Dendritic cell treated with granulocyte-macrophage colony-stimulating factor and Interleukin-4, amounts not matched to agents 40 ng/mL and 50 ng/mL, for 4 days (primary cell): ENCODE data around the gene NCR1.
A peak's percentile ranks its signal among the peaks of the same experiment; 100 is the strongest.
"Not testable (repeated sequence)": the region's sequence is repeated elsewhere in the genome, so short reads cannot be mapped to it uniquely, and the experiment has no call there.

Experiments used
- H3K27ac Mint-ChIP-seq: one replicate; pipeline ENCODE4 v1.8.0; 2022; ENCODE audit warnings: mild to moderate bottlenecking, mixed read lengths
- H3K27me3 Mint-ChIP-seq: one replicate; pipeline ENCODE4 v1.8.0; 2022; ENCODE audit warnings: mild to moderate bottlenecking, mixed read lengths
- H3K36me3 Mint-ChIP-seq: one replicate; pipeline ENCODE4 v1.8.0; 2022; ENCODE audit warnings: low read depth, mixed read lengths
- H3K4me1 Mint-ChIP-seq: one replicate; pipeline ENCODE4 v1.8.0; 2022; ENCODE audit warnings: low read depth, mixed read lengths
- H3K4me3 Mint-ChIP-seq: one replicate; pipeline ENCODE4 v1.8.0; 2022; ENCODE audit warnings: mild to moderate bottlenecking, moderate library complexity, mixed read lengths
- H3K9me3 Mint-ChIP-seq: one replicate; pipeline ENCODE4 v1.8.0; 2022; ENCODE audit warnings: mixed read lengths
- intact Hi-C: fragments of 100-400 bp; cut with micrococcal nuclease; formaldehyde crosslinking; loops from one replicate; pipeline ENCODE4 v1.15.0; 2022

Gene NCR1, protein sequence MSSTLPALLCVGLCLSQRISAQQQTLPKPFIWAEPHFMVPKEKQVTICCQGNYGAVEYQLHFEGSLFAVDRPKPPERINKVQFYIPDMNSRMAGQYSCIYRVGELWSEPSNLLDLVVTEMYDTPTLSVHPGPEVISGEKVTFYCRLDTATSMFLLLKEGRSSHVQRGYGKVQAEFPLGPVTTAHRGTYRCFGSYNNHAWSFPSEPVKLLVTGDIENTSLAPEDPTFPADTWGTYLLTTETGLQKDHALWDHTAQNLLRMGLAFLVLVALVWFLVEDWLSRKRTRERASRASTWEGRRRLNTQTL

DNA sequence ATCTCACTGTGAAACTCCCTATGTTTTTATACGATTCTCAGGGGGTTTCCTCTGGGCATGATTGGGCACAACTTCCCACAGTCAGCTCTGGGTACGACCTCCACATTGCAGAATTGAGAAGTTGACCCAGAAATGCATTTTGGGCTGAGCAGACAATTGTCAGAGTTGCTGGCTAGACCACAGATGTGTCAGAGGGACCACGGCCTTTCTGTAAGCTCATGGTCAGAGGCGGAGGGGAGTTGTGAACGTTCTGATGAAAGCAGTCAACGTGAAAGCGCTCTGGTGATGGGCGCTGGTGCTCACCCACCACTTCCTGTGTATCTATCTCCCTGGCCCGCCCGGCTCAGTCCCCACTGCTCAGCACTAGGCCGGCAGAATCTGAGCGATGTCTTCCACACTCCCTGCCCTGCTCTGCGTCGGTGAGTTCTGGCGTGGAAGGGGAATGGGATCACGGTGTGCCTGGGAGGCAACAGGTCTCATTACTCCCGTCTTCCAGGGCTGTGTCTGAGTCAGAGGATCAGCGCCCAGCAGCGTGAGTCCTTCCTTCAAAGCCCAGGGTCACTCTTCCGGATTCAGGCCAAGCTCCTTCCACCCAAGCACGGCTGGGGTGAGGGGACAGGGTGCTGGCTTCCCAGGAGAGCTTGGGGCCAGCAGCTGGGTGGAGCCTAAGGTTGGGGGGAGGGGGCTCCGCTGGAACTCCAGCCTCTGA is at the start of gene NCR1:
NCR1 (plus strand) TSS at position 346 of the 709 bp plus-strand sequence; CDS start at position 386, 40 bp downstream.
- Mint-ChIP-seq H3K9me3 (no peaks in the 10 kb centered on the region), H3K36me3 (no peaks in the 10 kb centered on the region), H3K4me3 (no peak within 1 kb of the TSS)

DNA sequence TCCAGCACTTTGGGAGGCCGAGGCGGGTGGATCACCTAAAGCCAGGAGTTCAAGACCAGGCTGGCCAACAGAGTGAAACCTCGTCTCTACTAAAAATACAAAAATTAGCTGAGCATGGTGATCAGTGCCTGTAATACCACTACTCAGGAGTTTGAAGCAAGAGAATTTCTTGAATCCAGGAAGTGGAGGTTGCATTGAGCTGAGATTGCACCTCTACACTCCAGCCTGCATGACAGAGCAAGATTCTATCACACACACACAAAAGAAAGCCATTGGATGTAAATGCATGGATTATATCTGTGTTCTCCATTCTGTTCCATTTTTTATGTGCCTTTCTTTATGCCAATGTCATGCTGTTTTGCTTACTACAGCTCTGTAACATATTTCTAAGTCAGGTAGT is 47.5 kb upstream of the NCR1 start:
- H3K36me3 Mint-ChIP-seq, H3K4me3 Mint-ChIP-seq, H3K27ac Mint-ChIP-seq, intact Hi-C loops, H3K9me3 Mint-ChIP-seq: not testable (repeated sequence)
- Mint-ChIP-seq H3K27me3 (peaks cover 19% of the 10 kb centered on the region), H3K4me1 (peaks cover 42% of the 10 kb centered on the region)

More for the DNA sequence above, at the start of gene NCR1:
- intact Hi-C loops, result no loop called here
- H3K27ac Mint-ChIP-seq, result no peak within 1 kb of the TSS
- peaks cover 24% of the 10 kb centered on the region for H3K4me1 Mint-ChIP-seq
- H3K27me3 Mint-ChIP-seq, result peaks cover 22% of the 10 kb centered on the region

DNA sequence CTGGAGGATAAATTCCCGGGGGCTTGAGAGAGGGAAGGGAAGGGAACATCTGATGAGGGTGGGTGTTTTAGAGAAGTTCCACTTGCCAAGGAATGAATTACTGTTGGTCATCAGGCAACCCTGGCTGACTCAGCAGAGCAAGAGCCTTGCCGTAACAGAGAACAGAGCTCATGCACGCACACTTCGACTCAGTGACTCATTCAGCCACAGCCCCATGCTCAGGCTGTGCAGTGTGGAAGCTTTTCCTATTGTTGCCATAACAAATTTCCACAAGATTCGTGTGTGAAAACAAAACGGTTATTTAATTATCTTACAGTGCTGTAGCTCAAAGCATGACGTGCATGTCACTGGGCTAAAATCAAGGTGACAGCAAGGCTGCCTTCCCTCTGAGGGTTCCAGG is 46.5 kb upstream of the NCR1 start:
- H3K9me3 Mint-ChIP-seq, H3K4me3 Mint-ChIP-seq, intact Hi-C loops, H3K36me3 Mint-ChIP-seq, H3K27ac Mint-ChIP-seq: not testable (repeated sequence)
- Mint-ChIP-seq H3K27me3 (peaks cover 24% of the 10 kb centered on the region), H3K4me1 (peaks cover 39% of the 10 kb centered on the region)

DNA sequence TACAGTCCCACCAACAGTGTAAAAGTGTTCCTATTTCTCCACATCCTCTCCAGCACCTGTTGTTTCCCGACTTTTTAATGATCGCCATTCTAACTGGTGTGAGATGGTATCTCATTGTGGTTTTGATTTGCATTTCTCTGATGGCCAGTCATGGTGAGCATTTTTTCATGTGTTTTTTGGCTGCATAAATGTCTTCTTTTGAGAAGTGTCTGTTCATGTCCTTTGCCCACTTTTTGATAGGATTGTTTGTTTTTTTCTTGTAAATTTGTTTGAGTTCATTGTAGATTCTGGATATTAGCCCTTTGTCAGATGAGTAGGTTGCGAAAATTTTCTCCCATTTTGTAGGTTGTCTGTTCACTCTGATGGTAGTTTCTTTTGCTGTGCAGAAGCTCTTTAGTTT is 42.5 kb upstream of the NCR1 start:
- H3K4me3 Mint-ChIP-seq, H3K9me3 Mint-ChIP-seq, H3K27ac Mint-ChIP-seq, intact Hi-C loops, H3K36me3 Mint-ChIP-seq: not testable (repeated sequence)
- Mint-ChIP-seq H3K27me3 (peaks cover 46% of the 10 kb centered on the region), H3K4me1 (peaks cover 24% of the 10 kb centered on the region)

DNA sequence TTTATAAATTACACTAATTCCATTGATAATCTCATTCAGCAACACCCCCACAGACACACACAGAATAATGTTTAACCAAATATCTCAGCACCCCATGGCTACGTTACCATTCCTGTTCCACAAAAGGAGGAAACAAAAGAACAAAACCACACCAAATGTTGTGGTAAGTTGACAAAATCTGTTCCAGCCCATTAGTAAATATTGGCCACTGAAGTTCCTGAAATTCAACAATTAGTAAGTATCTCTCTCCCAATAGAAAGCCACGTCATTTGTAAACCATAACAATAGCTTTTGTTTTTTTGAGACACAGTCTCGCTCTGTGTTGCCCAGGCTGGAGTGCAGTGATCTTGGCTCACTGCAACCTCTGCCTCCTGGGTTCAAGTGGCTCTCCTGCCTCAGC is 34.3 kb upstream of the NCR1 start:
- Mint-ChIP-seq H3K27me3 (peaks cover 17% of the 10 kb centered on the region), H3K36me3 (no peaks in the 10 kb centered on the region), H3K9me3 (no peaks in the 10 kb centered on the region), H3K4me1 (peaks cover 36% of the 10 kb centered on the region), H3K4me3 (no peak overlapping the region), H3K27ac (no peak overlapping the region)
- intact Hi-C loops, result loop anchor here (10.0 kb wide), 1 partner anchor 197 kb away; no protein-coding TSS in a partner anchor

DNA sequence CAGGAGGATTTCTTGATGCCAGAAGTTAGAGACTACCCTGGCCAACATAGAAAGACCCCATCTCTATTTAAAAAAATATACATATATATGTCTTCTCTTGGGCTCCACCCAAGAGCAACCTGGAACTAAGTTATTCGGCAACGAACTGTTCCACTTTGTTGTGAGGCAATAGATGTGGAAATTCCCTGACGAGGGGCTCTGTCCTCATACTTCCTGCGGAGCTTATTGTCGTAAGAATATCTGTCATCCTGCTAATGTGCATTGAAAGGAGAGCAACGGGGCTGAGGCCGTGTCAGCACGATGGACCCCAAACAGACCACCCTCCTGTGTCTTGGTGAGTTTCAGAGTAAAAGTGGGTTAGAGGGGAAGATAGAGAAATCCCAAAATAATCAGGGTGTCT is 32.0 kb upstream of the NCR1 start, which contains the start of gene FCAR:
FCAR (plus strand) TSS at position 246 of the 400 bp plus-strand sequence; CDS start at position 301, 55 bp downstream.
- no peaks in the 10 kb centered on the region for H3K9me3 Mint-ChIP-seq
- intact Hi-C loops, result loop anchor here (10.0 kb wide), 1 partner anchor 199 kb away; no protein-coding TSS in a partner anchor
- H3K36me3 Mint-ChIP-seq, result no peaks in the 10 kb centered on the region
- H3K27me3 Mint-ChIP-seq, result peaks cover 7% of the 10 kb centered on the region
- H3K4me1 Mint-ChIP-seq, result peaks cover 58% of the 10 kb centered on the region
- H3K27ac Mint-ChIP-seq, result peak within 1 kb of the TSS; percentile 67
- peak within 1 kb of the TSS; percentile 33 for H3K4me3 Mint-ChIP-seq

DNA sequence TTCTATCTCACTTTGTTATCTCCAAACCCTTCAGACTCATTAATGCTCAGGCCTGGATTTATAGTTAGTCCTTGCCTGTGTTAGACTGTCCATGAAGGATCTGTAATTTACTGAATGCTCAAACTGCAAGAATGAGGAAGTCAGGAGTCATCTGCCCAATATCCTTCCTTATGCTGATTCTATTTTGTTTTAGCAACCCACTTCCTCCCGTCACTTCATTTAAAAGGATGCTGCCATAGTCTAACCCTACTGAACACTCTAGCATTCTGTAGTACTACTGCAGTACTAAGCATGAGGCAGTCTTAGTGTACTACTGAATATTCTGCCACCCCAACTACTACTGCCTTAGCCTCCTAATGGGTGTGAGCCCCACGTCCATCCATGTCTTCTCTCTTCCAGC is 30.4 kb upstream of the NCR1 start:
- intact Hi-C loops, result loop anchor here (10.0 kb wide), 1 partner anchor 201 kb away; no protein-coding TSS in a partner anchor
- H3K4me3 Mint-ChIP-seq, result peak overlapping the region; percentile 30

DNA sequence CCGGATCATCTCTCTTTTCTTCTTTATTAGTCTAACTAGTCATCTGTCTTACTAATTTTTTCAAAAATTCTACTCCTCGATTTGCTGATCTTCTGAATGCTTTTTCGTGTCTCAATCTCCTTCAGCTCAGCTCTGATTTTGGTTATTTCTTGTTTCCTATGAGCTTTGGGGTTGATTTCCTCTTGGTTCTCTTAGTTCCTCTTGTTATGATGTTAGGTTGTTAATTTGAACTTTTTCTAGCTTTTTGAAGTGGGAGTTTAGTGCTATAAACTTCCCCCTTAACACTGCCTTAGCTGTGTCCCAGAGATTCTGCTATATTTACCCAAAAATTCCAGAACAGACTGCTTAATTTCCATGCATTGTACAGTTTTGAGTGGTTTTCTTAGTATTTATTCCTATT is 28.5 kb upstream of the NCR1 start:
- H3K27ac Mint-ChIP-seq, result peak overlapping the region; percentile 21
- no peak overlapping the region for H3K4me3 Mint-ChIP-seq
- H3K4me1 Mint-ChIP-seq, result peaks cover 77% of the 10 kb centered on the region
- H3K9me3 Mint-ChIP-seq, result no peaks in the 10 kb centered on the region
- intact Hi-C loops, result loop anchor here (10.0 kb wide), 1 partner anchor 203 kb away; no protein-coding TSS in a partner anchor
- H3K27me3 Mint-ChIP-seq, result peaks cover 6% of the 10 kb centered on the region
- no peaks in the 10 kb centered on the region for H3K36me3 Mint-ChIP-seq

More for the DNA sequence above, 30.4 kb upstream of the NCR1 start:
- Mint-ChIP-seq H3K9me3 (no peaks in the 10 kb centered on the region), H3K27me3 (no peaks in the 10 kb centered on the region), H3K36me3 (no peaks in the 10 kb centered on the region), H3K27ac (peak overlapping the region; percentile 30), H3K4me1 (peaks cover 72% of the 10 kb centered on the region)

DNA sequence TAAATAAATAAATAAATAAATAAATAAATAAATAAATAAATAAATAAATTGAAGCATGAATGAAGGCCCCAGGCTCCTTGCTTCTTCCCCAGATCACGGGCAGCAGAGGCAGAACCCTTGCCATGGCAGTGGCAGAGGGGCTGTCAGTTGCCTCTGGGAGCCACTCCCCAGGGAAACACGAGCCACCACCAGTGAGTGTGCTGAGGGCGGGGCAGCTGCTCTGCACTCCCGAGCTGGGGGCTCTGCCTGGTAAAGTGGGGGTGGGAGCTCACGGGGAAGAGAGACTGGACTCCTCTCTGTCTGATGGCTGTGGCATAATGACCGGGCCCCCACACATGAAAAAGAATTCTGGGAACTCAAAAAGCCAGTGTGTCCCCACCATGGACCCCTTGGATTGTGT is 24.1 kb upstream of the NCR1 start:
- intact Hi-C loops, result loop anchor here (2.0 kb wide), 1 partner anchor 37 kb away; no protein-coding TSS in a partner anchor
- Mint-ChIP-seq H3K4me1 (peaks cover 54% of the 10 kb centered on the region), H3K4me3 (no peak overlapping the region)

DNA sequence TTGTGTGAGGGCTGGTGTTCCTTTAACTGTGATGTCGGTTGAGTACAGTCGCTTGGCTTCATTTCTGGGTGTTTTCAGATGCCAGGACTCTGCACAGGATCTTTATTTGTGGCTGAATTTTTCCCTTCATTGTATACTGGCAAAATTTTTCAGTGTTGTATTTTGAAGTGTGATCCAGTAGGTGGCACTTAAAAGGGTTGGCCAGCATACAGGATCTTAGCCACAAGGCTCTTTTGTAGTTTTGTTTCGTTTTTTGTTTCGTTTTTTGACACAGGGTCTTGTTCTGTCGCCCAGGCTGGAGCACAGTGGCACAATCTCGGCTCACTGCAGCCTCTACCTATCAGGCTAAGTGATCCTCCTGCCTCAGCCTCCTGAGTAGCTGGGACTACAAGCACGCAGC is 23.2 kb upstream of the NCR1 start:
- Mint-ChIP-seq H3K27me3 (peaks cover 6% of the 10 kb centered on the region), H3K4me3 (peak overlapping the region; percentile 45), H3K4me1 (peaks cover 45% of the 10 kb centered on the region), H3K9me3 (no peaks in the 10 kb centered on the region), H3K36me3 (no peaks in the 10 kb centered on the region), H3K27ac (no peak overlapping the region)
- intact Hi-C loops, result no loop called here

More for the DNA sequence above, 24.1 kb upstream of the NCR1 start:
- Mint-ChIP-seq H3K9me3 (no peaks in the 10 kb centered on the region), H3K27ac (no peak overlapping the region), H3K36me3 (no peaks in the 10 kb centered on the region), H3K27me3 (peaks cover 6% of the 10 kb centered on the region)

DNA sequence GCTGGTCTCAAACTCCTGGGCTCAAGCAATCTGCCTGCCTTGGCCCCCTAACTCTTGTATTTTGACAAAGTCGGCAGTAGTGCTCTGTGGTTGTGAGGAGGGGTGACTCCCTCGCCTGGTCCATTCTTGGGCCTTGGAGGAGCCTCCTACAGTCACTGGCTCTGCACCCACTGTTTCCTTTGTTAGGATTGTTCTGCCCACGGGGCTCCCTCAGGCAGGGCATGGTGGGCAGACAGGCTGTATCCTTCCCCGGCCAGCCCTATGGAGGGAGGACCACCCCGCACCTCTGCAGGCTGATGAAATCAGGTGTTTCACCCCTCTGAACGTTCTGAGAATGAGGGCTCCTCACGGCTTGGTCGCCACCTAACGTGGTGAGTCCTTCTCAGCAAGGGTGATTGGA is 22.7 kb upstream of the NCR1 start:
- Mint-ChIP-seq H3K4me1 (peaks cover 44% of the 10 kb centered on the region), H3K27me3 (peaks cover 6% of the 10 kb centered on the region), H3K4me3 (no peak overlapping the region), H3K27ac (no peak overlapping the region), H3K36me3 (no peaks in the 10 kb centered on the region), H3K9me3 (no peaks in the 10 kb centered on the region)
- intact Hi-C loops, result no loop called here

DNA sequence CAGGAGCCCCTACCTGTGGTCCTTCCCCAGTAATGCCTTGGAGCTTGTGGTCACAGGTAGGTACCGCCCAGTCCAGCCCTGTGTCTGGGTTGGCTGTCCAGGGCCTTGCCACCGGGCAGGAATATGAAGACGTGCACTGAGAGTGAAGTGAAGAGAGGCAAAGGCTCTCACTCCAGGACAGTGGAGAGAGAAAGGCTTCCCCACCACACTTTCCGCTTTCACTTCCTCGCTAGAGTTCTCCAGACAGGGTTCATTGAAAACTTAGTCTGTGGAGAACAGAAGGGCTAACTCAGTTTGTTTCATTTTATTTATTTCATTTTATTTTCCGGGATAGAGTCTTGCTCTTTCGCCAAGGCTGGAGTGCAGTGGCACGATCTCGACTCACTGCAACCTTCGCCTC is 17.7 kb upstream of the NCR1 start:
- H3K4me3 Mint-ChIP-seq, result no peak overlapping the region
- intact Hi-C loops, result no loop called here
- no peaks in the 10 kb centered on the region for H3K9me3 Mint-ChIP-seq
- peaks cover 13% of the 10 kb centered on the region for H3K36me3 Mint-ChIP-seq
- H3K27me3 Mint-ChIP-seq, result no peaks in the 10 kb centered on the region
- H3K27ac Mint-ChIP-seq, result no peak overlapping the region
- H3K4me1 Mint-ChIP-seq, result peaks cover 8% of the 10 kb centered on the region

DNA sequence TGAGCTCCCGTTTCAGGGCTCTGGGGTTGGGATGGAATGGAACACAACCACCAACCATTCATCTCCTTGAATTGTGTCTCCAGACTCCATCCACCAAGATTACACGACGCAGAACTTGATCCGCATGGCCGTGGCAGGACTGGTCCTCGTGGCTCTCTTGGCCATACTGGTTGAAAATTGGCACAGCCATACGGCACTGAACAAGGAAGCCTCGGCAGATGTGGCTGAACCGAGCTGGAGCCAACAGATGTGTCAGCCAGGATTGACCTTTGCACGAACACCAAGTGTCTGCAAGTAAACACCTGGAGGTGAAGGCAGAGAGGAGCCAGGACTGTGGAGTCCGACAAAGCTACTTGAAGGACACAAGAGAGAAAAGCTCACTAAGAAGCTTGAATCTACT is 16.4 kb upstream of the NCR1 start:
- Mint-ChIP-seq H3K27me3 (no peaks in the 10 kb centered on the region), H3K36me3 (peaks cover 13% of the 10 kb centered on the region), H3K9me3 (no peaks in the 10 kb centered on the region), H3K4me3 (no peak overlapping the region), H3K4me1 (peaks cover 8% of the 10 kb centered on the region), H3K27ac (no peak overlapping the region)
- intact Hi-C loops, result no loop called here

DNA sequence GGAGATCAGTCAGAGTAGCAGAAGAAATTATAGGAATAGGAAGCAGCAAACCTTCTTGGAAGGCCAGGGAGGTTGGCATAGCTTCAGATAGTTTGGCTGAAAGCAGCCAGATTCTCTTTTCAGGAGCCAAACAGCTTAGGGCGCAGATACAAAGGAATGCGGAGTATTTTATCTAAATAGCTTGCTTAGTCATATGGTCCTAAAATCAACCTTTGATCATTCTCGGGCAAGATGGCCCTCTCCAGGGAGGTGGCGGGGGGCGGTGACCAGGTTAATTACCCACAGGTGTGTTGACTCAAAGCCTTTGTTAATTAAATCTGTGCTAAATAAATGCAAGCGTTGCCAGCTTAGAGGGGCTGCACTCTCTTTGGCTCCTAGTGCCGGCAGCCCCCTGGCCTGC is 12.5 kb upstream of the NCR1 start:
- intact Hi-C loops, result no loop called here
- H3K4me1 Mint-ChIP-seq, result peaks cover 31% of the 10 kb centered on the region
- H3K27ac Mint-ChIP-seq, result no peak overlapping the region
- peaks cover 10% of the 10 kb centered on the region for H3K27me3 Mint-ChIP-seq
- H3K36me3 Mint-ChIP-seq, result peaks cover 13% of the 10 kb centered on the region
- H3K4me3 Mint-ChIP-seq, result no peak overlapping the region
- H3K9me3 Mint-ChIP-seq, result no peaks in the 10 kb centered on the region
